Neural cell (in vitro differentiated cells): ENCODE measurements around the gene PTPN22. TPM values are rescaled to one million over a fixed set of nuclear protein-coding genes. Genes with fewer than 3 reads are reported as not detected.

ENCODE experiments used
- H2AFZ ChIP-seq: fragments of 200-600, 300-800 bp; sonication (generic), shearing (Covaris generic); 2 replicates; pipeline ENCODE4 v1.6.0; 2014; ENCODE audit warnings: low read depth, mild to moderate bottlenecking, antibody characterized with exemption, low read length, moderate library complexity
- H3F3A ChIP-seq: fragments of 200-600 bp; shearing (Covaris generic); 2 replicates; pipeline ENCODE4 v1.6.1; 2016; ENCODE audit warnings: mild to moderate bottlenecking, moderate library complexity, mixed read lengths, antibody characterized with exemption, low read length; ENCODE audit not compliant: insufficient read depth, poor library complexity, severe bottlenecking
- H3K27ac ChIP-seq: fragments of 200-600, 300-800 bp; sonication (generic), shearing (Covaris generic); 2 replicates; pipeline ENCODE4 v1.5.1; 2014; ENCODE audit warnings: mild to moderate bottlenecking, low read length, moderate library complexity
- H3K27me3 ChIP-seq: fragments of 300-800, 200-600 bp; sonication (generic), shearing (Covaris generic); 2 replicates; pipeline ENCODE4 v1.6.0; 2014; ENCODE audit warnings: mild to moderate bottlenecking, low read depth, low read length, moderate library complexity; ENCODE audit not compliant: insufficient read depth
- H3K36me3 ChIP-seq: fragments of 300-800, 200-600 bp; sonication (generic), shearing (Covaris generic); 2 replicates; pipeline ENCODE4 v1.5.1; 2014; ENCODE audit warnings: mild to moderate bottlenecking, antibody characterized with exemption, low read length, moderate library complexity; ENCODE audit not compliant: insufficient read depth
- H3K4me2 ChIP-seq: fragments of 300-800, 200-600 bp; sonication (generic), shearing (Covaris generic); 2 replicates; pipeline ENCODE4 v1.6.0; 2014; ENCODE audit warnings: mild to moderate bottlenecking, low read length
- H3K4me3 ChIP-seq: fragments of 300-800, 200-600 bp; sonication (generic), shearing (Covaris generic); 2 replicates; pipeline ENCODE4 v1.5.1; 2014; ENCODE audit warnings: mild to moderate bottlenecking, low read length, moderate library complexity
- H3K79me2 ChIP-seq: fragments of 200-600 bp; shearing (Covaris generic); replicated peaks from 2 replicates; pipeline ENCODE4 v1.6.0; 2014; ENCODE audit warnings: mild to moderate bottlenecking, low read length, moderate library complexity; ENCODE audit not compliant: insufficient read depth
- H3K9ac ChIP-seq: fragments of 300-800, 200-600 bp; sonication (generic), shearing (Covaris generic); 2 replicates; pipeline ENCODE4 v1.6.1; 2016; ENCODE audit warnings: mild to moderate bottlenecking, low read length, mixed read lengths
- H3K9me2 ChIP-seq: fragments of 200-600 bp; shearing (Covaris generic); 2 replicates; pipeline ENCODE4 v1.6.1; 2016; ENCODE audit warnings: mild to moderate bottlenecking, low read length, mixed read lengths; ENCODE audit not compliant: insufficient read depth
- H3K9me3 ChIP-seq: fragments of 200-600, 300-800 bp; sonication (generic), shearing (Covaris generic); 2 replicates; pipeline ENCODE4 v1.6.1; 2016; ENCODE audit warnings: mild to moderate bottlenecking, mixed run types, low read length, moderate library complexity, mixed read lengths
- H4K20me1 ChIP-seq: fragments of 200-600 bp; shearing (Covaris generic); 2 replicates; pipeline ENCODE4 v1.6.1; 2016; ENCODE audit warnings: mild to moderate bottlenecking, mixed run types; ENCODE audit not compliant: insufficient read depth
- EP300 ChIP-seq: fragments of 450-650 bp; conservative IDR thresholded peaks from 2 replicates; pipeline ENCODE4 v1.6.1; 2014; ENCODE audit warnings: antibody characterized with exemption, mild to moderate bottlenecking, moderate library complexity; ENCODE audit not compliant: poor library complexity, severe bottlenecking
- EZH2 ChIP-seq: fragments of 200-600, 300-800 bp; shearing (Covaris generic), sonication (generic); IDR thresholded peaks from 2 replicates; pipeline ENCODE4 v1.6.1; 2014; ENCODE audit warnings: antibody characterized with exemption, low read length, borderline replicate concordance, mild to moderate bottlenecking; ENCODE audit not compliant: insufficient read depth, poor library complexity, severe bottlenecking
- MXI1 ChIP-seq: fragments of 450-650 bp; conservative IDR thresholded peaks from 2 replicates; pipeline ENCODE4 v1.6.1; 2014; ENCODE audit warnings: antibody characterized with exemption, mild to moderate bottlenecking; ENCODE audit not compliant: poor library complexity, severe bottlenecking
- POLR2AphosphoS5 ChIP-seq: IDR thresholded peaks from 2 replicates; pipeline ENCODE4 v1.6.1; 2012
- RAD21 ChIP-seq: fragments of 450-650 bp; conservative IDR thresholded peaks from 2 replicates; pipeline ENCODE4 v1.6.1; 2014; ENCODE audit warnings: antibody characterized with exemption, mild to moderate bottlenecking, moderate library complexity
- REST ChIP-seq: IDR thresholded peaks from 2 replicates; pipeline ENCODE4 v1.6.1; 2012; ENCODE audit warnings: borderline replicate concordance
- SMC3 ChIP-seq: fragments of 450-650 bp; conservative IDR thresholded peaks from 2 replicates; pipeline ENCODE4 v1.6.1; 2014; ENCODE audit warnings: antibody characterized with exemption, mild to moderate bottlenecking, moderate library complexity; ENCODE audit not compliant: poor library complexity
- TAF1 ChIP-seq: IDR thresholded peaks from 2 replicates; pipeline ENCODE4 v1.6.1; 2012; ENCODE audit warnings: low read depth
- polyA plus RNA-seq: library from polyadenylated mRNA; depleted of rRNA; stranded (reverse); fragments of >200 nt; gene quantifications from 2 replicates; pipeline ENCODE4 v1.2.3, GENCODE V29; 2014
- TF ChIP-seq, protein P1 (sequence below): fragments of 450-650 bp; IDR thresholded peaks from 2 replicates; pipeline ENCODE4 v1.5.1; 2014; ENCODE audit warnings: antibody characterized with exemption, mild to moderate bottlenecking, moderate library complexity; ENCODE audit not compliant: poor library complexity, severe bottlenecking

The PTPN22 gene
- polyA plus RNA-seq, 1 donor from 2014 or later = 0.92 TPM

GRCh38 chr1:113846391-113847035, 25.0 kb downstream of the PTPN22 start:
- no peak overlapping the region for H2AFZ ChIP-seq
- H3K4me2 ChIP-seq = no peak overlapping the region
- H3K9ac ChIP-seq = no peak overlapping the region
- H4K20me1 ChIP-seq = no peaks in the 10 kb centered on the region
- H3F3A ChIP-seq = no peaks in the 10 kb centered on the region
- no peaks in the 10 kb centered on the region for H3K9me3 ChIP-seq
- no peaks in the 10 kb centered on the region for H3K79me2 ChIP-seq
- no peak overlapping the region for H3K27ac ChIP-seq
- no peaks in the 10 kb centered on the region for H3K27me3 ChIP-seq
- TF ChIP-seq EP300 (no peak), EZH2 (no peak), POLR2AphosphoS5 (no peak), SMC3 (no peak), REST (no peak), MXI1 (no peak), TAF1 (no peak), RAD21 (no peak)
- TF ChIP-seq, protein P1, sequence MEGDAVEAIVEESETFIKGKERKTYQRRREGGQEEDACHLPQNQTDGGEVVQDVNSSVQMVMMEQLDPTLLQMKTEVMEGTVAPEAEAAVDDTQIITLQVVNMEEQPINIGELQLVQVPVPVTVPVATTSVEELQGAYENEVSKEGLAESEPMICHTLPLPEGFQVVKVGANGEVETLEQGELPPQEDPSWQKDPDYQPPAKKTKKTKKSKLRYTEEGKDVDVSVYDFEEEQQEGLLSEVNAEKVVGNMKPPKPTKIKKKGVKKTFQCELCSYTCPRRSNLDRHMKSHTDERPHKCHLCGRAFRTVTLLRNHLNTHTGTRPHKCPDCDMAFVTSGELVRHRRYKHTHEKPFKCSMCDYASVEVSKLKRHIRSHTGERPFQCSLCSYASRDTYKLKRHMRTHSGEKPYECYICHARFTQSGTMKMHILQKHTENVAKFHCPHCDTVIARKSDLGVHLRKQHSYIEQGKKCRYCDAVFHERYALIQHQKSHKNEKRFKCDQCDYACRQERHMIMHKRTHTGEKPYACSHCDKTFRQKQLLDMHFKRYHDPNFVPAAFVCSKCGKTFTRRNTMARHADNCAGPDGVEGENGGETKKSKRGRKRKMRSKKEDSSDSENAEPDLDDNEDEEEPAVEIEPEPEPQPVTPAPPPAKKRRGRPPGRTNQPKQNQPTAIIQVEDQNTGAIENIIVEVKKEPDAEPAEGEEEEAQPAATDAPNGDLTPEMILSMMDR = no peak
- no peaks in the 10 kb centered on the region for H3K9me2 ChIP-seq
- H3K36me3 ChIP-seq = no peaks in the 10 kb centered on the region
- H3K4me3 ChIP-seq = no peak overlapping the region

- H3K79me2 ChIP-seq = no peaks in the 10 kb centered on the region
- H4K20me1 ChIP-seq = no peaks in the 10 kb centered on the region
- H3K9me3 ChIP-seq = no peaks in the 10 kb centered on the region
- no peaks in the 10 kb centered on the region for H3K36me3 ChIP-seq
- no peak overlapping the region for H3K9ac ChIP-seq
- H2AFZ ChIP-seq = no peak overlapping the region
- no peaks in the 10 kb centered on the region for H3F3A ChIP-seq
- H3K4me3 ChIP-seq = no peak overlapping the region
- H3K27ac ChIP-seq = no peak overlapping the region
- no peaks in the 10 kb centered on the region for H3K9me2 ChIP-seq
- H3K27me3 ChIP-seq = no peaks in the 10 kb centered on the region
- TF ChIP-seq MXI1 (no peak), EZH2 (no peak), RAD21 (no peak), TAF1 (no peak), REST (no peak), EP300 (no peak), SMC3 (no peak), POLR2AphosphoS5 (no peak)
- TF ChIP-seq, protein P1 = no peak
- no peak overlapping the region for H3K4me2 ChIP-seq
These were observed 35.0 kb downstream of the PTPN22 start for GRCh38 chr1:113836534-113836933.
